Measurements from ENCODE around the gene ICA1. TPM values are rescaled to one million over a fixed set of nuclear protein-coding genes. Genes with fewer than 3 reads are reported as not detected.

ICA1 gene
- total RNA-seq, 4 donors from 2014 or later = 4.1 to 7.4 (median 5.8) TPM

DNA sequence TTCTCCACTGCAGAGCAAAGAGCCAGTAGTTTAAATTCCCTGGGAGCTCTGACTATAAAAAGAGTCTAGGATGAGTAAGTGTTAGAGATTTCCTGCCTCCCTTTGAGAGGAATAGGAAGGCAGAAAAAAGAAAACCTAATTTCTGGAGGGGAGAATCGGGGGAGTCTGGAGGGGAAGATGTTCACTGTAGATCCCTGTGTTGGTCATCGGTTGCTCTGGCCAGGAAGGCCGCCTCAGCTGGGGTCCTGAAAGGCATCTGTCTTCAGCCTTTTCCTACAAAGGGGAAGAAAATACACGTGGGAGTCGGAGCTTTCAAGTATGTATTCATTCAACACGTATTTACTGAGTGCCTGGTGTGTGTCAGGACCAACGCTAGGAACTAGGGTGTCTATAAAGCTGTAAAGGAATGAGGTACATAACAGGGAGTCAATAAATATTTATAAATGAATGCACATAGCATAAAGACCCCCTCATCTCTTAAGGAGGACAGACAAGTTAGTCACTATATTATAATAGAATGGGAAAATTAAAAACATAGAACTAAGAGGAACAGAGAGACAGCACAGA, 101.1 kb downstream of the ICA1 start:
- no peaks in the 10 kb centered on the region for H3K27me3 ChIP-seq
- H3K27ac ChIP-seq (replicated peaks in 1 of 4) = no peak overlapping the region
- WGBS = 73% methylated on average over 7 of the region's 7 CpGs
- no peak for DNase-seq (ENCODE audit: extremely low spot score)
- no peak for TF ChIP-seq POLR2A (IDR thresholded peaks at IDR 0.05; ENCODE audit: low read depth)
- TF ChIP-seq, protein P1, sequence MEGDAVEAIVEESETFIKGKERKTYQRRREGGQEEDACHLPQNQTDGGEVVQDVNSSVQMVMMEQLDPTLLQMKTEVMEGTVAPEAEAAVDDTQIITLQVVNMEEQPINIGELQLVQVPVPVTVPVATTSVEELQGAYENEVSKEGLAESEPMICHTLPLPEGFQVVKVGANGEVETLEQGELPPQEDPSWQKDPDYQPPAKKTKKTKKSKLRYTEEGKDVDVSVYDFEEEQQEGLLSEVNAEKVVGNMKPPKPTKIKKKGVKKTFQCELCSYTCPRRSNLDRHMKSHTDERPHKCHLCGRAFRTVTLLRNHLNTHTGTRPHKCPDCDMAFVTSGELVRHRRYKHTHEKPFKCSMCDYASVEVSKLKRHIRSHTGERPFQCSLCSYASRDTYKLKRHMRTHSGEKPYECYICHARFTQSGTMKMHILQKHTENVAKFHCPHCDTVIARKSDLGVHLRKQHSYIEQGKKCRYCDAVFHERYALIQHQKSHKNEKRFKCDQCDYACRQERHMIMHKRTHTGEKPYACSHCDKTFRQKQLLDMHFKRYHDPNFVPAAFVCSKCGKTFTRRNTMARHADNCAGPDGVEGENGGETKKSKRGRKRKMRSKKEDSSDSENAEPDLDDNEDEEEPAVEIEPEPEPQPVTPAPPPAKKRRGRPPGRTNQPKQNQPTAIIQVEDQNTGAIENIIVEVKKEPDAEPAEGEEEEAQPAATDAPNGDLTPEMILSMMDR (IDR thresholded peaks at IDR 0.05) = no peak
- TF ChIP-seq POLR2AphosphoS5 (IDR thresholded peaks at IDR 0.05) = no peak
- intact Hi-C loops (cut with DNase I) = no loop called here
- H3K36me3 ChIP-seq = peaks cover 0 to 15% (median 0%) of the 10 kb centered on the region in 4 donors
- no peaks in the 10 kb centered on the region for H3K9me3 ChIP-seq
- no peaks in the 10 kb centered on the region for H3K4me1 ChIP-seq
- H3K4me3 ChIP-seq = no peak overlapping the region

- H3K4me3 ChIP-seq = no peak overlapping the region
These were observed 101.7 kb downstream of the ICA1 start for GRCh38 chr7:8160250-8160649.

DNA sequence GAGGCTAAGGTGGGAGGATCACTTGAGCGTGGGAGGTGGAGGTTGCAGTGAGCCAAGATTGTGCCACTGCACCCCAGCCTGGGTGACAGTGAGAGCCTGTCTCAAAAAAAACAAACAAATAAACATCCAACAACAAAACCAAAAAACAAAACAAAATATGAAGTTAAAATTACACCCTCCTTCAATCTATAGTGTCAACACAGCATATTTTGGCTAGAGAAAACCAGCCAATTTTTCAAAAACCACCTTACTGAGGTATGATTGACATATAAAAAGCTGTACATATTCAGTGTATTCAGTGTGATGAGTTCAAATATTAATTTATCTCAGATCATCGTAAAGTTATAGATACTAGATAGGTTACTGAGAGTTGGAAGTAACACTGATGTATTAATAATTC, 102.4 kb downstream of the ICA1 start:
- no peak overlapping the region for H3K27ac ChIP-seq (replicated peaks in 1 of 4)
- H3K4me1 ChIP-seq = no peaks in the 10 kb centered on the region
- DNase-seq (ENCODE audit: extremely low spot score) = no peak
- H3K9me3 ChIP-seq = no peaks in the 10 kb centered on the region
- intact Hi-C loops (cut with DNase I) = no loop called here
- WGBS = 95% methylated on average over 2 of the region's 2 CpGs
- H3K27me3 ChIP-seq = no peaks in the 10 kb centered on the region
- peaks cover 0 to 22% (median 0%) of the 10 kb centered on the region in 4 donors for H3K36me3 ChIP-seq
- no peak overlapping the region for H3K4me3 ChIP-seq
- TF ChIP-seq, protein P1 (IDR thresholded peaks at IDR 0.05) = no peak
- no peak for TF ChIP-seq POLR2A (IDR thresholded peaks at IDR 0.05; ENCODE audit: low read depth)
- no peak for TF ChIP-seq EP300 (IDR thresholded peaks at IDR 0.05)
- no peak for TF ChIP-seq POLR2AphosphoS5 (IDR thresholded peaks at IDR 0.05)

More at GRCh38 chr7:8160250-8160649, 101.7 kb downstream of the ICA1 start:
- DNase-seq (ENCODE audit: extremely low spot score) = no peak
- Histone ChIP-seq H3K27ac (replicated peaks in 1 of 4) (no peak overlapping the region), H3K9me3 (no peaks in the 10 kb centered on the region), H3K27me3 (no peaks in the 10 kb centered on the region), H3K4me1 (no peaks in the 10 kb centered on the region), H3K36me3 (peaks cover 0 to 21% (median 0%) of the 10 kb centered on the region in 4 donors)
- 81% methylated on average over 3 of the region's 3 CpGs for WGBS
- intact Hi-C loops (cut with DNase I) = no loop called here
- TF ChIP-seq, protein P1 (IDR thresholded peaks at IDR 0.05) = no peak
- no peak for TF ChIP-seq EP300 (IDR thresholded peaks at IDR 0.05)
- TF ChIP-seq POLR2AphosphoS5 (IDR thresholded peaks at IDR 0.05) = no peak
- no peak for TF ChIP-seq POLR2A (IDR thresholded peaks at IDR 0.05; ENCODE audit: low read depth)

- intact Hi-C loops (cut with DNase I) = no loop called here
- Histone ChIP-seq H3K4me3 (no peak overlapping the region), H3K36me3 (peaks cover 0 to 22% (median 0%) of the 10 kb centered on the region in 4 donors), H3K9me3 (no peaks in the 10 kb centered on the region), H3K27ac (replicated peaks in 1 of 4) (no peak overlapping the region), H3K27me3 (no peaks in the 10 kb centered on the region), H3K4me1 (no peaks in the 10 kb centered on the region)
- 95% methylated on average over 1 of the region's 1 CpG for WGBS
- no peak for DNase-seq (ENCODE audit: extremely low spot score)
- TF ChIP-seq, protein P1 (IDR thresholded peaks at IDR 0.05) = no peak
These were observed 104.7 kb downstream of the ICA1 start for GRCh38 chr7:8157296-8157695.

- 94% methylated on average over 4 of the region's 4 CpGs for WGBS
- intact Hi-C loops (cut with DNase I) = no loop called here
- no peak for TF ChIP-seq POLR2A (IDR thresholded peaks at IDR 0.05; ENCODE audit: low read depth)
- TF ChIP-seq POLR2AphosphoS5 (IDR thresholded peaks at IDR 0.05) = no peak
- TF ChIP-seq, protein P1 (IDR thresholded peaks at IDR 0.05) = no peak
- no peak for TF ChIP-seq EP300 (IDR thresholded peaks at IDR 0.05)
- no peaks in the 10 kb centered on the region for H3K27me3 ChIP-seq
- H3K9me3 ChIP-seq = no peaks in the 10 kb centered on the region
- no peak for DNase-seq (ENCODE audit: extremely low spot score)
- H3K4me1 ChIP-seq = peaks cover 0 to 2% (median 0%) of the 10 kb centered on the region in 4 donors
- H3K36me3 ChIP-seq = peaks cover 0 to 22% (median 0%) of the 10 kb centered on the region in 4 donors
- H3K27ac ChIP-seq (replicated peaks in 1 of 4) = no peak overlapping the region
- no peak overlapping the region for H3K4me3 ChIP-seq
These were observed 106.1 kb downstream of the ICA1 start for GRCh38 chr7:8155836-8156235.

Data from esophagus muscularis mucosa (tissue), 4 donors.